Neutrophil (primary cell): ENCODE data around the gene CUEDC2.
A peak's percentile ranks its signal among the peaks of the same experiment; 100 is the strongest.

Source experiments
- H3K27ac ChIP-seq: fragments of 200-600 bp; sonication (generic); 2 replicates; pipeline ENCODE4 v1.5.1; 2016; ENCODE audit warnings: mild to moderate bottlenecking, moderate library complexity
- H3K27me3 ChIP-seq: fragments of 200-600 bp; sonication (generic); 2 replicates; pipeline ENCODE4 v1.6.0; 2016; ENCODE audit warnings: mild to moderate bottlenecking
- H3K36me3 ChIP-seq: fragments of 200-600 bp; sonication (generic); 2 replicates; pipeline ENCODE4 v1.5.1; 2017
- H3K4me1 ChIP-seq, 2 experiments: fragments of 200-600 bp in 1 of 2; sonication (generic) in 1 of 2; 1 replicate in 1 of 2; 2 replicates in 1 of 2; pipeline versions ENCODE4 v1.5.1 to v1.6.1; 2013 to 2016; ENCODE audit warnings: low read depth in 1 of 2, low read length in 1 of 2, mild to moderate bottlenecking in 1 of 2, moderate library complexity in 1 of 2; ENCODE audit not compliant: control insufficient read depth in 1 of 2, insufficient read depth in 1 of 2
- H3K4me3 ChIP-seq, 2 experiments: fragments of 200-600 bp in 1 of 2; sonication (generic) in 1 of 2; 1 replicate in 1 of 2; 2 replicates in 1 of 2; pipeline ENCODE4 v1.5.1; 2013 to 2016; ENCODE audit warnings: low read depth in 1 of 2, low read length in 1 of 2, mild to moderate bottlenecking in 1 of 2, moderate library complexity in 1 of 2
- H3K9me3 ChIP-seq: fragments of 200-600 bp; sonication (generic); 2 replicates; pipeline ENCODE4 v1.5.1; 2016
- CTCF ChIP-seq: fragments of 200-600 bp; sonication (generic); IDR thresholded peaks from 2 replicates; pipeline ENCODE4 v1.5.1; 2016; ENCODE audit warnings: antibody characterized with exemption

CUEDC2 gene

DNA sequence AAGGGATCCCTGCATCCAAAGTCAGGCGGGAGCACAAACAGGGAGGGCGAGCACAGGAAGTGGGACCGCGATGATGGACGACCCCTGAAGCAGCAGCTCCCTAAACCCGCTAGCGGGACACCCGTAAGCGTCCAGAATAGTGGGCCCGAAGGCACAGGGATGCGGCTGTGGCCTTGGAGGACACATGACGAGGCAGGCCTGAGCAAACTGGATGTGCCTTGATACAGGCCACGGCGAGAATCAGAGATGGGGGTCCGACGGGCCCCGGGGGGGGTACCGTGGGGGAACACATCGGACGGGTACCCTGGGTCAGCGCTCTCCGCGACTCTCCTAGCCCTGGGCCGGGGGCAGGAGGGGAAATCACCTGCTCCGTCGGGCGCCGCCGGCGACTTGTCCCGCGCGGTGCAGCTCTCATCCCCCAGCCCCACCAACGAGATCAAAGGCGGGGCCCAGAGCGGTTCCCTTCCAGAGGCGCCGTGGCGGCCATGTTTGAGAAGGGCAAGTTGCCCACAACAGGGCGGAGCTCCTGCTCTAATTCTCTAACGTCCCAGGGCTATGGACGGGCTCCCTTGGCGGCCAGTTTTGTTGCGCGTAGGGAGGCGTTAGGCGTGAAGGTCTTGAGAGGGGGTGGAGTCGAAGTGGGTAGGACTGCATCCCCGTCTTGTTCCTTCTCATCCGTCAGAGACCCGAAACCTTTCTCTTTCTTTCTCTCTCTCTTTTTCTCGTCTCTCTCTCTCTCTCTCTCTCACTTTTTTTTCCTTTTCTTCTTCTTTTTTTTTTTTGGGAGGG, at the start of gene CUEDC2:
TSS of gene CUEDC2 (minus strand) at position 413 of the 789 bp plus-strand sequence. CDS start 7,386 bp downstream, outside the sequence.
- no peaks in the 10 kb centered on the region for H3K36me3 ChIP-seq
- peak within 1 kb of the TSS; percentile 53 for H3K27ac ChIP-seq
- TF ChIP-seq CTCF, result no peak
- H3K9me3 ChIP-seq, result no peaks in the 10 kb centered on the region
- no peaks in the 10 kb centered on the region for H3K27me3 ChIP-seq
- H3K4me1 ChIP-seq, result peaks cover 38 to 39% of the 10 kb centered on the region in 2 experiments
- H3K4me3 ChIP-seq, result peak within 1 kb of the TSS; percentile 78 to 97

DNA sequence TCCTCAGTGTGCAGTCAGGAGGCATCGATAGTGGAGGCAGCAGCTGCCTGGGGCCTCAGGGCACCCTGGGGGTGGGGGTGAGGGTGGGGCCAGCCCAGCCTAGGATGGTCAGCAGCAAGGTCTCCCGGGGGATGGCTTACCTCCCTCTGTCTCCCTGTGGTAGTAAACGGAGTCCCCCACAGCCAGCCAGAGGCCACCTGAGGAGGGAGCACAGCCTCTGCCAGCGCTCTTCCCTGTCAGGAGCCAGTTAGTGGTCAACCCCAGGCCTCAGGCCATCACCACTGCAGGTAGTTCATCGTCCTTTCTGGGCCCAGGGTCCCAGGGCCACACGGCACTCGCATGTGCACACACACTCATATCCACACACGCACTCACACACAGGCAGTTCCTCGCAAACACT, 48.0 kb upstream of the CUEDC2 start:
- Histone ChIP-seq H3K9me3 (no peaks in the 10 kb centered on the region), H3K27me3 (no peaks in the 10 kb centered on the region), H3K4me1 (peaks cover 4 to 7% of the 10 kb centered on the region in 2 experiments), H3K27ac (peak overlapping the region; percentile 59), H3K4me3 (no peak overlapping the region), H3K36me3 (peaks cover 80% of the 10 kb centered on the region)
- TF ChIP-seq CTCF, result no peak

DNA sequence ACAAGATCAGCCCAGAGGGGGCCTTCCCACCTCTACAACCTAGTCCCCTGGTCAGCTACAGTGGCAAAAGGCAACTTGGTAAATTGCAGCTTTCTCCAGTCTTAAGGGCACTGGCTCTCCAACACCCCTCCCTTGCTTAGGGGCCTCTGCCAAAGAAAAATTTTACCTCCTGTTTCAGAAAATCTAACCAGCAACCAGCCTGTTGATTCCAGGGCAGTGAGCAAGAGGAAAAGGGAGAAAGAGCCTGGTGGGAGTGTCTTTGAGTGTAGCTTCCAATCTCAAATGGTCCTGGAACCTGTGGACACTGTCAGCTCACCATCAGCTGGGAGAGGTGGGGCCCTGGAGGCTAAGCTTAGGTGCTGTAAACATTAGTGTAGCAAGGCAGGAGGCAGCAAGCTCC, 47.3 kb upstream of the CUEDC2 start:
- no peak overlapping the region for H3K4me3 ChIP-seq
- H3K27ac ChIP-seq, result peak overlapping the region; percentile 59
- no peaks in the 10 kb centered on the region for H3K27me3 ChIP-seq
- H3K9me3 ChIP-seq, result no peaks in the 10 kb centered on the region
- H3K4me1 ChIP-seq, result peaks cover 4 to 7% of the 10 kb centered on the region in 2 experiments
- TF ChIP-seq CTCF, result no peak
- H3K36me3 ChIP-seq, result peaks cover 73% of the 10 kb centered on the region

GRCh38 chr10:102476466-102477141, 44.2 kb upstream of the CUEDC2 start:
- no peak for TF ChIP-seq CTCF
- peaks cover 64% of the 10 kb centered on the region for H3K36me3 ChIP-seq

GRCh38 chr10:102475451-102476040, 43.2 kb upstream of the CUEDC2 start:
- no peak overlapping the region for H3K27ac ChIP-seq
- no peak for TF ChIP-seq CTCF
- peaks cover 4 to 8% of the 10 kb centered on the region in 2 experiments for H3K4me1 ChIP-seq
- H3K9me3 ChIP-seq, result no peaks in the 10 kb centered on the region
- H3K27me3 ChIP-seq, result no peaks in the 10 kb centered on the region
- no peak overlapping the region for H3K4me3 ChIP-seq
- H3K36me3 ChIP-seq, result peaks cover 57% of the 10 kb centered on the region

More at GRCh38 chr10:102476466-102477141, 44.2 kb upstream of the CUEDC2 start:
- H3K4me1 ChIP-seq, result peaks cover 4 to 7% of the 10 kb centered on the region in 2 experiments
- H3K4me3 ChIP-seq, result no peak overlapping the region
- no peaks in the 10 kb centered on the region for H3K9me3 ChIP-seq
- no peak overlapping the region for H3K27ac ChIP-seq
- H3K27me3 ChIP-seq, result no peaks in the 10 kb centered on the region
